ENCODE measurements around the gene VTCN1. TPM values are rescaled to one million over a fixed set of nuclear protein-coding genes. Genes with fewer than 3 reads are reported as not detected.
"Not testable (repeated sequence)": the region's sequence is repeated elsewhere in the genome, so short reads cannot be mapped to it uniquely, and the experiment has no call there.

The VTCN1 gene
- total and polyA plus RNA-seq, 2 of the 13 experiments (the other 11 are each of a cell fraction or from before 2014, with no cell fraction given): not detected

GRCh38 chr1:117258075-117258474, 47.3 kb upstream of the VTCN1 start:
- H3K9ac ChIP-seq (ENCODE audit: insufficient read depth, low read depth, low read length); FAIRE-seq; POLR2A ChIA-PET; H4K20me1 ChIP-seq (ENCODE audit: insufficient read depth, low read length); H3K79me2 ChIP-seq (ENCODE audit: insufficient read depth, low read length); ATAC-seq; H3K27ac ChIP-seq (ENCODE audit: extremely low read length, insufficient read depth, low read length); H3K4me2 ChIP-seq (ENCODE audit: low read depth, low read length); H2AFZ ChIP-seq (ENCODE audit: low read length); in situ Hi-C loops (cut with HindIII; ENCODE audit: extremely low pct_ligation_motif_present, low pct_unique_long_range_greater_than_20kb); H3K4me3 ChIP-seq (replicated peaks in 1 of 3; ENCODE audit: insufficient read depth in 1 of 3, low read depth in 2 of 3, low read length in 3 of 3); H3K27me3 ChIP-seq (ENCODE audit: control insufficient read depth in 1 of 2, insufficient read depth in 2 of 2, low read length in 2 of 2); H3K4me1 ChIP-seq (ENCODE audit: insufficient read depth, low read length); intact Hi-C loops (cut with micrococcal nuclease; ENCODE audit: unreplicated experiment); CTCF ChIA-PET (ENCODE audit: low intra/inter-chr PET ratio, low total read pairs); BruUV-seq (replicated peaks); H3K36me3 ChIP-seq (replicated peaks in 1 of 2; ENCODE audit: control insufficient read depth in 1 of 2, insufficient read depth in 2 of 2, low read length in 2 of 2); TF ChIP-seq SOX6 (IDR thresholded peaks at IDR 0.05): not testable (repeated sequence)
- DNase-seq (ENCODE audit: low spot score): peak; percentile 20
- TF ChIP-seq SOX13 (IDR thresholded peaks at IDR 0.05) (peak; percentile 51; the same call in 1 of the 2 replicates), SOX13 (CRISPR knock-in tag; conservative IDR thresholded peaks at IDR 0.05 in 1 of 2, IDR thresholded peaks at IDR 0.05 in 1 of 2) (peak in 1 of 2 experiments; percentile 73; a peak in 2 of 4 replicates), SOX5 (CRISPR knock-in tag; IDR thresholded peaks at IDR 0.05; ENCODE audit: borderline replicate concordance) (peak; percentile 65), NCOR1 (IDR thresholded peaks at IDR 0.05; ENCODE audit: borderline replicate concordance, low read length) (peak; percentile 21; the same call in 1 of the 2 replicates), SOX6 (CRISPR knock-in tag; IDR thresholded peaks at IDR 0.05) (peak; percentile 39; the same call in 1 of the 2 replicates), TCF7 (IDR thresholded peaks at IDR 0.05; ENCODE audit: low read depth) (peak; percentile 16; the same call in 1 of the 2 replicates)
- peaks cover 14% of the 10 kb centered on the region; the same call in 1 of the 2 replicates for H3K9me3 ChIP-seq (ENCODE audit: low read length)

- peaks cover 14% of the 10 kb centered on the region; the same call in 1 of the 2 replicates for H3K9me3 ChIP-seq (ENCODE audit: low read length)
- no peaks in the 10 kb centered on the region for H3K36me3 ChIP-seq (replicated peaks in 1 of 2; ENCODE audit: control insufficient read depth in 1 of 2, insufficient read depth in 2 of 2, low read length in 2 of 2)
- H3K4me2 ChIP-seq (ENCODE audit: low read depth, low read length): no peak overlapping the region
- H3K4me1 ChIP-seq (ENCODE audit: insufficient read depth, low read length): 0 out of 2 replicates have a peak, but pooled peaks cover 7% of the 10 kb centered on the region
- H3K9ac ChIP-seq (ENCODE audit: insufficient read depth, low read depth, low read length): no peak overlapping the region
- TF ChIP-seq ZNF30 (CRISPR knock-in tag; IDR thresholded peaks at IDR 0.05) (no peak), ZNF660 (CRISPR knock-in tag; IDR thresholded peaks at IDR 0.05; ENCODE audit: borderline replicate concordance, low read depth) (no peak), ZKSCAN1 (IDR thresholded peaks at IDR 0.05; ENCODE audit: low read length) (no peak), ZFP1 (CRISPR knock-in tag; IDR thresholded peaks at IDR 0.05) (no peak), REL (CRISPR knock-in tag; conservative IDR thresholded peaks at IDR 0.05) (no peak)
- no peak for FAIRE-seq
- H2AFZ ChIP-seq (ENCODE audit: low read length): no peak overlapping the region
- H3K27ac ChIP-seq (ENCODE audit: extremely low read length, insufficient read depth, low read length): no peak overlapping the region
- DNase-seq (ENCODE audit: low spot score): no peak
- no peak overlapping the region for H3K4me3 ChIP-seq (replicated peaks in 1 of 3; ENCODE audit: insufficient read depth in 1 of 3, low read depth in 2 of 3, low read length in 3 of 3)
- no TSS peak for BruUV-seq (replicated peaks)
- in situ Hi-C loops (cut with HindIII; ENCODE audit: extremely low pct_ligation_motif_present, low pct_unique_long_range_greater_than_20kb): no loop called here
- no peaks in the 10 kb centered on the region for H4K20me1 ChIP-seq (ENCODE audit: insufficient read depth, low read length)
- CTCF ChIA-PET (ENCODE audit: low intra/inter-chr PET ratio, low total read pairs): no interaction called here
- no peak for ATAC-seq
- POLR2A ChIA-PET: no interaction called here
- no peaks in the 10 kb centered on the region for H3K79me2 ChIP-seq (ENCODE audit: insufficient read depth, low read length)
- intact Hi-C loops (cut with micrococcal nuclease; ENCODE audit: unreplicated experiment): no loop called here
- no peaks in the 10 kb centered on the region for H3K27me3 ChIP-seq (ENCODE audit: control insufficient read depth in 1 of 2, insufficient read depth in 2 of 2, low read length in 2 of 2)
Observed at GRCh38 chr1:117257291-117257690, 46.6 kb upstream of the VTCN1 start.

All from HepG2 (cell line).